ENCODE measurements around the gene SURF6. TPM values are rescaled to one million over a fixed set of nuclear protein-coding genes. Genes with fewer than 3 reads are reported as not detected.
"Not testable (repeated sequence)": the region's sequence is repeated elsewhere in the genome, so short reads cannot be mapped to it uniquely, and the experiment has no call there.

Gene SURF6
- total RNA-seq, 2 experiments from 2014 or later, result 20.1 to 21.4 TPM

DNA sequence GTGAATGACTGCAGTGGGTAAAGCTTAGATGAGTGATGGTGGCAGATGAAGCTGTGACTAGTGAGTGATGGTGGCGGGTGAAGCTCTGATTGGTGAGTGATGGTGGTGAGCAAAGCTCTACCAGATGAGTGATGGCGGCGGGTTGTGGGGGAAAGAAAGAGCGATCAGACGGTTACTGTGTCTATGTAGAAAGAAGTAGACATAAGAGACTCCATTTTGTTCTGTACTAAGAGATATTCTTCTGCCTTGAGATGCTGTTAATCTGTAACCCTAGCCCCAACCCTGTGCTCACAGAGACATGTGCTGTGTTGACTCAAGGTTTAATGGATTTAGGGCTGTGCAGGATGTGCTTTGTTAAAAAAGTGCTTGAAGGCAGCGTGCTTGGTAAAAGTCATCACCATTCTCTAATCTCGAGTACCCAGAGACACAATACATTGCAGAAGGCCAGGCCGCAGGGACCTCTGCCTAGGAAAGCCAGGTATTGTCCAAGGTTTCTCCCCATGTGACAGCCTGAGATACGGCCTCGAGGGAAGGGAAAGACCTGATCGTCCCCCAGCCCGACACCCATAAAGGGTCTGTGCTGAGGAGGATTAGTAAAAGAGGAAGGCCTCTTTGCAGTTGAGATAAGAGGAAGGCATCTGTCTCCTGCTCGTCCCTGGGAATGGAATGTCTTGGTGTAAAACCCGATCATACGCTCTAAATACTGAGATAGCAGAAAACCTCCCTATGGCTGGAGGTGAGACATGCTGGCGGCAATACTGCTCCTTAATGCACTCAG lies 52.5 kb downstream of the SURF6 start:
- POLR2A ChIA-PET; H3K27ac Mint-ChIP-seq; H3K36me3 Mint-ChIP-seq (ENCODE audit: low read depth); ATAC-seq; DNase-seq; H3K9me3 Mint-ChIP-seq (ENCODE audit: insufficient read depth); H3K27me3 Mint-ChIP-seq (ENCODE audit: low read depth); H3K4me3 Mint-ChIP-seq; H3K4me1 Mint-ChIP-seq (ENCODE audit: low read depth); CTCF ChIA-PET: not testable (repeated sequence)

GRCh38 chr9:133282464-133283238 lies 53.3 kb downstream of the SURF6 start:
- no peaks in the 10 kb centered on the region for H3K36me3 Mint-ChIP-seq (ENCODE audit: low read depth)
- H3K27ac Mint-ChIP-seq, result no peak overlapping the region
- DNase-seq (no peak), ATAC-seq (no peak)
- POLR2A ChIA-PET, result no interaction called here
- H3K4me1 Mint-ChIP-seq (ENCODE audit: low read depth), result no peaks in the 10 kb centered on the region
- H3K27me3 Mint-ChIP-seq (ENCODE audit: low read depth), result no peaks in the 10 kb centered on the region
- H3K4me3 Mint-ChIP-seq, result no peak overlapping the region
- peaks cover 3% of the 10 kb centered on the region for H3K9me3 Mint-ChIP-seq (ENCODE audit: insufficient read depth)
- CTCF ChIA-PET, result interaction anchor here (0.6 kb wide), 1 partner anchor 239 kb away, joined by 3 read pairs; no protein-coding TSS in a partner anchor

- CTCF ChIA-PET, result no interaction called here
- no peaks in the 10 kb centered on the region for H3K4me1 Mint-ChIP-seq (ENCODE audit: low read depth)
These were observed 55.6 kb downstream of the SURF6 start for GRCh38 chr9:133280392-133280791.

More at GRCh38 chr9:133280392-133280791, 55.6 kb downstream of the SURF6 start:
- H3K9me3 Mint-ChIP-seq (ENCODE audit: insufficient read depth), result no peaks in the 10 kb centered on the region
- H3K27me3 Mint-ChIP-seq (ENCODE audit: low read depth), result peaks cover 11% of the 10 kb centered on the region
- H3K36me3 Mint-ChIP-seq (ENCODE audit: low read depth), result no peaks in the 10 kb centered on the region
- no peak overlapping the region for H3K4me3 Mint-ChIP-seq
- ATAC-seq (no peak), DNase-seq (no peak)
- POLR2A ChIA-PET, result no interaction called here
- no peak overlapping the region for H3K27ac Mint-ChIP-seq

Other genes with a start within 250 kb of the SURF6 start
- 100 to 1,000 TPM in 1 of 2 experiments, 10 to 100 TPM in 1; 85.7 to 102 TPM for gene RALGDS, start 214.9 kb downstream of the SURF6 start, total RNA-seq
- 1 to 10 TPM; 3.1 to 4.1 TPM for gene GBGT1, start 172.3 kb downstream of the SURF6 start, total RNA-seq
- gene OBP2B, start 126.9 kb downstream of the SURF6 start, total RNA-seq, result not detected
- gene ABO, start 61.0 kb downstream of the SURF6 start, total RNA-seq, result not detected
- 10 to 100 TPM; 29.1 to 29.6 TPM for gene MED22, start 11.9 kb upstream of the SURF6 start, total RNA-seq
- 1,000 to 10,000 TPM; 1,894 to 1,933 TPM for gene RPL7A, start 12.0 kb upstream of the SURF6 start, total RNA-seq
- gene SURF1, start 20.3 kb upstream of the SURF6 start, total RNA-seq, result 10 to 100 TPM; 37.4 to 39.1 TPM
- gene SURF2, start 20.4 kb upstream of the SURF6 start, total RNA-seq, result 10 to 100 TPM; 18.4 to 20.7 TPM
- 100 to 1,000 TPM; 175 to 176 TPM for gene SURF4, start 39.9 kb upstream of the SURF6 start, total RNA-seq
- gene STKLD1, start 40.2 kb upstream of the SURF6 start, total RNA-seq, result under 1 TPM; 0.71 to 0.76 TPM
- 10 to 100 TPM; 23.6 to 25.7 TPM for gene REXO4, start 81.8 kb upstream of the SURF6 start, total RNA-seq
- gene ADAMTS13, start 86.2 kb upstream of the SURF6 start, total RNA-seq, result 1 to 10 TPM; 1.4 to 2.5 TPM
- gene CACFD1, start 123.8 kb upstream of the SURF6 start, total RNA-seq, result 1 to 10 TPM; 1.3 to 2.4 TPM
- 10 to 100 TPM; 14.1 to 17.0 TPM for gene SLC2A6, start 142.9 kb upstream of the SURF6 start, total RNA-seq
- gene MYMK, start 188.8 kb upstream of the SURF6 start, total RNA-seq, result not detected
- gene ADAMTSL2, start 198.5 kb upstream of the SURF6 start, total RNA-seq, result not detected

Data from activated CD8-positive, alpha-beta T cell treated with anti-CD3 and anti-CD28 coated beads, Interleukin-2, amount 10 ng/mL, durations not matched to agents 7 days and 5 days (primary cell).